OCI-LY7 (cell line): ENCODE results near the gene CDC5L.

Experiments
- CTCF ChIP-seq: fragments of 200-600 bp; sonication (generic); conservative IDR thresholded peaks from 2 replicates; pipeline ENCODE4 v1.5.1; 2014; ENCODE audit warnings: mild to moderate bottlenecking, antibody characterized with exemption, low read length, moderate library complexity, mixed read lengths
- EZH2phosphoT487 ChIP-seq: fragments of 200-600 bp; sonication (generic); IDR thresholded peaks from 2 replicates; pipeline ENCODE4 v1.6.1; 2018; ENCODE audit warnings: low read depth, borderline replicate concordance, mild to moderate bottlenecking, mixed run types, antibody characterized with exemption, low read length, moderate library complexity, mixed read lengths

- TF ChIP-seq CTCF (no peak), EZH2phosphoT487 (no peak)
These were observed 20.7 kb upstream of the CDC5L start for GRCh38 chr6:44366781-44367180.
